H9 (cell line): ENCODE results near the gene OARD1. TPM values are rescaled to one million over a fixed set of nuclear protein-coding genes. Genes with fewer than 3 reads are reported as not detected.

Experiments used
- DNase-seq: peaks from one replicate; pipeline ENCODE4 v3.0.0-alpha.2; 2017
- H2AFZ ChIP-seq: one replicate; pipeline ENCODE4 v1.6.1; 2013; ENCODE audit warnings: mild to moderate bottlenecking, low read length, control low read depth, moderate library complexity
- H2AK5ac ChIP-seq: 2 replicates; pipeline ENCODE4 v1.6.1; 2013; ENCODE audit warnings: low read length, control low read depth, mixed read lengths; ENCODE audit not compliant: insufficient read length
- H2BK120ac ChIP-seq: one replicate; pipeline ENCODE4 v1.6.1; 2013; ENCODE audit warnings: low read depth, mild to moderate bottlenecking, low read length, control low read depth, inconsistent platforms; ENCODE audit not compliant: poor library complexity, severe bottlenecking
- H2BK12ac ChIP-seq: 2 replicates; pipeline ENCODE4 v1.6.1; 2013; ENCODE audit warnings: low read length, control low read depth, mixed read lengths, low read depth; ENCODE audit not compliant: insufficient read length
- H2BK15ac ChIP-seq: 2 replicates; pipeline ENCODE4 v1.6.1; 2013; ENCODE audit warnings: low read depth, low read length, control low read depth
- H2BK20ac ChIP-seq: one replicate; pipeline ENCODE4 v1.6.1; 2013; ENCODE audit warnings: low read depth, mild to moderate bottlenecking, low read length, control low read depth, inconsistent platforms; ENCODE audit not compliant: poor library complexity, severe bottlenecking
- H2BK5ac ChIP-seq: 2 replicates; pipeline ENCODE4 v1.6.1; 2013; ENCODE audit warnings: low read length, control low read depth, mixed read lengths; ENCODE audit not compliant: insufficient read length
- H3K14ac ChIP-seq: 2 replicates; pipeline ENCODE4 v1.6.1; 2013; ENCODE audit warnings: low read length, control low read depth; ENCODE audit not compliant: insufficient read depth
- H3K18ac ChIP-seq: 2 replicates; pipeline ENCODE4 v1.6.1; 2013; ENCODE audit warnings: low read depth, mild to moderate bottlenecking, mixed read lengths, low read length, control low read depth; ENCODE audit not compliant: insufficient read length
- H3K23ac ChIP-seq: 2 replicates; pipeline ENCODE4 v1.6.1; 2013; ENCODE audit warnings: low read length, control low read depth, mixed read lengths, low read depth; ENCODE audit not compliant: insufficient read length
- H3K23me2 ChIP-seq: 2 replicates; pipeline ENCODE4 v1.6.1; 2013; ENCODE audit warnings: low read depth, mild to moderate bottlenecking, mixed read lengths, low read length, control low read depth; ENCODE audit not compliant: insufficient read length, poor library complexity, severe bottlenecking
- H3K27ac ChIP-seq: 2 replicates; pipeline ENCODE4 v1.5.1; 2013; ENCODE audit warnings: low read length, control low read depth, mixed read lengths, low read depth; ENCODE audit not compliant: insufficient read length
- H3K27me3 ChIP-seq: 2 replicates; pipeline ENCODE4 v1.6.1; 2013; ENCODE audit warnings: low read length, control low read depth, inconsistent platforms; ENCODE audit not compliant: insufficient read depth
- H3K4ac ChIP-seq: 2 replicates; pipeline ENCODE4 v1.6.1; 2013; ENCODE audit warnings: low read depth, mild to moderate bottlenecking, control low read depth, inconsistent platforms, low read length, moderate library complexity
- H3K4me1 ChIP-seq: 2 replicates; pipeline ENCODE4 v1.6.1; 2013; ENCODE audit warnings: low read length, control low read depth, inconsistent platforms; ENCODE audit not compliant: insufficient read depth
- H3K4me2 ChIP-seq: 2 replicates; pipeline ENCODE4 v1.6.1; 2013; ENCODE audit warnings: low read length, control low read depth, mixed read lengths; ENCODE audit not compliant: insufficient read length, insufficient read depth
- H3K56ac ChIP-seq: 2 replicates; pipeline ENCODE4 v1.6.1; 2013; ENCODE audit warnings: low read depth, mild to moderate bottlenecking, mixed read lengths, low read length, control low read depth; ENCODE audit not compliant: insufficient read length
- H3K79me1 ChIP-seq: 2 replicates; pipeline ENCODE4 v1.6.1; 2013; ENCODE audit warnings: low read depth, mild to moderate bottlenecking, moderate library complexity, low read length, control low read depth, inconsistent platforms; ENCODE audit not compliant: insufficient read depth, poor library complexity, severe bottlenecking
- H3K79me2 ChIP-seq: 2 replicates; pipeline ENCODE4 v1.6.1; 2013; ENCODE audit warnings: low read length, control low read depth, inconsistent platforms; ENCODE audit not compliant: insufficient read depth
- H3K9ac ChIP-seq: 2 replicates; pipeline ENCODE4 v1.6.1; 2013; ENCODE audit warnings: low read length, control low read depth, mixed read lengths; ENCODE audit not compliant: insufficient read length; ENCODE audit errors: extremely low read depth
- H3K9me3 ChIP-seq: one replicate; pipeline ENCODE4 v1.6.1; 2013; ENCODE audit warnings: low read depth, low read length, inconsistent platforms; ENCODE audit not compliant: control insufficient read depth
- H3T11ph ChIP-seq: one replicate; pipeline ENCODE4 v1.6.1; 2013; ENCODE audit warnings: mild to moderate bottlenecking, low read length, control low read depth, inconsistent platforms
- H4K20me1 ChIP-seq: one replicate; pipeline ENCODE4 v1.6.1; 2013; ENCODE audit not compliant: control insufficient read depth, insufficient read length, insufficient read depth
- H4K5ac ChIP-seq: 2 replicates; pipeline ENCODE4 v1.6.1; 2013; ENCODE audit warnings: low read depth, mild to moderate bottlenecking, mixed read lengths, low read length, control low read depth; ENCODE audit not compliant: insufficient read length
- H4K8ac ChIP-seq: replicated peaks from 2 replicates; pipeline ENCODE4 v1.6.1; 2013; ENCODE audit warnings: low read length, control low read depth, mixed read lengths, low read depth; ENCODE audit not compliant: insufficient read length
- H4K91ac ChIP-seq: 2 replicates; pipeline ENCODE4 v1.6.1; 2013; ENCODE audit warnings: low read depth, mild to moderate bottlenecking, moderate library complexity, mixed read lengths, low read length, control low read depth; ENCODE audit not compliant: insufficient read length
- H3K27ac Mint-ChIP-seq, 3 experiments: 2 replicates in 2 of 3; 3 replicates in 1 of 3; pipeline ENCODE4 v1.8.0; 2020 to 2021; ENCODE audit warnings: mixed read lengths in 3 of 3, mild to moderate bottlenecking in 1 of 3, moderate library complexity in 1 of 3
- H3K27me3 Mint-ChIP-seq: 2 replicates; pipeline ENCODE4 v1.8.0; 2021; ENCODE audit warnings: low read depth, mild to moderate bottlenecking, moderate library complexity, mixed read lengths
- H3K36me3 Mint-ChIP-seq, 3 experiments: 2 replicates in 2 of 3; 3 replicates in 1 of 3; pipeline ENCODE4 v1.8.0; 2020 to 2021; ENCODE audit warnings: low read depth in 3 of 3, mixed read lengths in 3 of 3; ENCODE audit not compliant: insufficient read depth in 1 of 3
- H3K4me1 Mint-ChIP-seq, 2 experiments: 2 replicates each; pipeline ENCODE4 v1.8.0; 2020; ENCODE audit warnings: mixed read lengths in 2 of 2
- H3K4me3 Mint-ChIP-seq, 2 experiments: 2 replicates in 1 of 2; 3 replicates in 1 of 2; pipeline ENCODE4 v1.8.0; 2020 to 2021; ENCODE audit warnings: mild to moderate bottlenecking in 2 of 2, mixed read lengths in 2 of 2, moderate library complexity in 1 of 2
- H3K9me3 Mint-ChIP-seq, 2 experiments: 2 replicates in 1 of 2; 3 replicates in 1 of 2; pipeline ENCODE4 v1.8.0; 2020; ENCODE audit warnings: mild to moderate bottlenecking in 2 of 2, mixed read lengths in 2 of 2, moderate library complexity in 1 of 2
- CTCF ChIP-seq: fragments of 200-600 bp; sonication (generic); conservative IDR thresholded peaks from 3 replicates; pipeline ENCODE4 v1.8.0; 2021; ENCODE audit warnings: antibody characterized with exemption, mild to moderate bottlenecking
- WGBS: extraction: QIAGEN DNeasy Blood & Tissue Kit; methylation state at CpG from one replicate; pipeline ENCODE4 v1.1.7; 2013; ENCODE audit warnings: missing lambda C conversion rate, low lambda C conversion rate, mixed read lengths; ENCODE audit not compliant: insufficient read length; ENCODE audit errors: extremely low coverage; 5-methylcytosine and 5-hydroxymethylcytosine counted together
- total RNA-seq: library from RNA; stranded (reverse); gene quantifications from 2 replicates; pipeline ENCODE4 v1.2.1, GENCODE V29; 2021

Gene OARD1
- total RNA-seq, 1 experiment from 2014 or later: 36.6 TPM

GRCh38 chr6:41049955-41050354 is 22.2 kb downstream of the OARD1 start:
- Histone ChIP-seq H3K23ac (no peak overlapping the region), H3T11ph (no peak overlapping the region), H2AK5ac (no peak overlapping the region), H3K79me1 (no peaks in the 10 kb centered on the region), H3K56ac (no peak overlapping the region), H4K5ac (no peak overlapping the region), H2AFZ (no peak overlapping the region), H2BK12ac (no peak overlapping the region), H2BK20ac (no peak overlapping the region), H2BK120ac (no peak overlapping the region), H3K18ac (no peak overlapping the region), H4K20me1 (no peaks in the 10 kb centered on the region), H4K8ac (no peak overlapping the region), H3K27me3 (no peaks in the 10 kb centered on the region), H3K27ac (no peak overlapping the region), H2BK15ac (no peak overlapping the region), H3K4me2 (no peak overlapping the region), H3K4ac (no peak overlapping the region), H3K9ac (no peak overlapping the region), H3K23me2 (no peaks in the 10 kb centered on the region), H3K9me3 (no peaks in the 10 kb centered on the region), H3K79me2 (no peaks in the 10 kb centered on the region), H3K14ac (no peak overlapping the region), H3K4me1 (peaks cover 7% of the 10 kb centered on the region; the same call in 1 of the 2 replicates), H4K91ac (no peak overlapping the region), H2BK5ac (no peak overlapping the region)
- DNase-seq: no peak
- Mint-ChIP-seq H3K4me3 (no peak overlapping the region), H3K4me1 (peaks cover 14 to 26% of the 10 kb centered on the region in 2 experiments), H3K36me3 (no peaks in the 10 kb centered on the region; a peak in 2 of 7 replicates), H3K27ac (peak overlapping the region in 1 of 3 experiments; percentile 34; a peak in 1 of 7 replicates), H3K9me3 (no peaks in the 10 kb centered on the region), H3K27me3 (no peaks in the 10 kb centered on the region)
- TF ChIP-seq CTCF: no peak
- WGBS: no CpG with 5 or more reads among the region's 7 CpGs
